Muscle of arm (tissue), 14 donors: Measurements from ENCODE around the gene PARD3. TPM values are rescaled to one million over a fixed set of nuclear protein-coding genes. Genes with fewer than 3 reads are reported as not detected.
A peak's percentile ranks its signal among the peaks of the same experiment; 100 is the strongest.
"Not testable (repeated sequence)": the region's sequence is repeated elsewhere in the genome, so short reads cannot be mapped to it uniquely, and the experiment has no call there.

Source experiments
- DNase-seq: peaks from one replicate; pipeline ENCODE4 v3.0.0-alpha.2; 2013
- long read RNA-seq, 11 donors: transcript quantifications; one replicate each; lab custom pipeline, GENCODE V29; 2026
- polyA plus RNA-seq, 12 donors: library from polyadenylated mRNA; unstranded; fragments of 120-200 nt; gene quantifications; one replicate each; pipeline ENCODE4 v1.2.1, GENCODE V29; 2013; ENCODE audit not compliant: insufficient read length in 12 of 12

Gene PARD3
- polyA plus RNA-seq, result 10 to 100 TPM in 11 of 12 donors, not detected in 1; 40.7 to 93.0 (median 44.5) TPM
- long read RNA-seq, donor 1, result 0 reads
- long read RNA-seq, donor 2, result 0 reads
- long read RNA-seq, donor 3, result 0 reads
- long read RNA-seq, donor 4, result 0 reads
- long read RNA-seq, donor 5, result 0 reads
- long read RNA-seq, donor 6, result 0 reads
- long read RNA-seq, donor 7, result 0 reads
- long read RNA-seq, donor 8, result 0 reads
- long read RNA-seq, donor 9, result 0 reads
- long read RNA-seq, donor 10, result 0 reads
- long read RNA-seq, donor 11, result 0 reads

DNA sequence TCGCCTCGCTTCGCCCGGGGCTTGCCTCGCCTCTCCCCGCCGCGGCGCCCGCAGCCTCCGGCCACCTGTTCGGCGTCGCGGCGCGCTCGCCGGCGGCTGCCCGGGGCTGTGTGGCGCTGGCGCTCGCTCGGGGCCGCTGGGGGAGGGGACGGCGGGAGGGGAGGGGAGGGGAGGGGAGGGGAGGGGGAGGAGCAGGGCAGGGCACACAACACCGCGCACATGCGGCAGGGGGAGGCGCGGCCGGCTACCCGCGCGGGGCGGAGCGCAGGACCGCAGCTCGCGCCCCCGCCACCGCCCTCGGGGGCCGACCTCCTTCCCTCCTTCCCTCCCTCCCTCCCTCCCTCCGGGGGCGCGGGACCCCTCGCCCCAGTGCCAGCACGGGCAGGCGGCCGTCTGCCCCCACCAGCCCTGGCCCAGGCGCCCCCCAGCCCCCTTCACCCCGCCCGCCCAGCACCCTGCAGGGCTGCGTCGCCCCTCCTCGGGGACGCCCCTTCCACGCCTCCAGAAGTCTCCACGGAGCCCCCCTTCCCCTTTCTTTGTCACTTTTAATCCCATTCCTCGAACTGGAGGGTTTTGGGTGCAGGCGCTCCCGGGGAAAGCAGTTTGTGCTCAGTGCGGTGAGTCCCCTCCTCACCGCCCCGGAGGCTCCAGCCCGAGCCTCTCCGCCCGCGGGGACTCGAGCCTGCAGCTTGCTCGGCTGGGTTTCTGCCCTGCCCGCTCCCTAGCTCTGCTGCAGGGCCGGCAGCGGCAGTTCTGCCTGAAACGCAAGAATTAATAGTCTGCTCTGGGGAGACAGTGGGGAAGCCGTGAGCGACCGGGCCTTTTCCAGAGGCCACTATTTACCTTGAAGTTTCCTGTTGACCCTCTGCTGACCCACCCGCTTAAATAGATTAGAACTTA, at the start of gene PARD3:
Gene PARD3, minus strand, starts transcription at position 112 of the 900 bp plus-strand sequence. CDS start 301 bp downstream, outside the sequence.
- peak; percentile 69 for DNase-seq

DNA sequence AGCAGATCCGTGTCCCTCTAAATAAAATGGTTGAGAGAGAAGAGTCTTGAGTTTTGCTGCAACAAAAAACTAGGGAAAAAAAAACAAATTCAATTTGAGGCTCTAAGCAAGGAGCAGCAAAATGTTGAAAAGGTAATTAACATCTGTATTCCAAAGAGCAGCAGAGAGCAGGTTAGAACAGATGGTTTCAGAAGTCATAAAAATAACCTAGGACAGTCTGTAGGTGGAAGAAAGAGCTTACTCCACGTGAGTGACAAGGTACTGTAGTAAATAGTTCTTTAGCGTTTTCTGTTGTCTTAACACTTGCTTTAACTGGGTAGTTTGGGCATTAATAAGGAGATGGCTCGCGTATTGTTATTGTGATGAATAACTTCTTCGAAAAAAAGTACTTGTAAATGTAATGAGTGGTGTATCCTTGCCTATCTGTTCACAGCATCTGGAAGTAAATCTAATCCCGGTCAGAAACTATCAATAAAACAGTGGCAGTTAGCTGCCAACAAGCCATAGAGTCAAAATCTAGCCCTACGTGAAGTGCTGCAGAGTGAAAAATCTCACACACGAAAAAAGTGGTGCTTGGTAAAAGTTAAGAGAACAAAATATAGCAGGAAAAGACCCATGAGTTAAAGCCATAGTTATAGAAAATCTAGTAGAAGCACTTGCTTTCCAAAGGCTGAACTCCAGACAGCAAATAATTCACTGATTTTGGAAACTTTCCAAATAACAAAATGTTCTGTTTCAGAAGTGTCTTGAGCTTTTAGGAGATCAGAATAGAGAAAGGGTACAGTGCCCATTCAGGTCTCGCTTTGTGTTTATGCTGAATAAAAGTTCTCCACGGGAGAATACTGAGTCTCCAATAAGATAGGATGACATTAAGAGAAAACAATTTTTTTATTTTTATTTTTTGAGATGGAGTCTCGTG, 49.3 kb upstream of the PARD3 start:
- no peak for DNase-seq

DNA sequence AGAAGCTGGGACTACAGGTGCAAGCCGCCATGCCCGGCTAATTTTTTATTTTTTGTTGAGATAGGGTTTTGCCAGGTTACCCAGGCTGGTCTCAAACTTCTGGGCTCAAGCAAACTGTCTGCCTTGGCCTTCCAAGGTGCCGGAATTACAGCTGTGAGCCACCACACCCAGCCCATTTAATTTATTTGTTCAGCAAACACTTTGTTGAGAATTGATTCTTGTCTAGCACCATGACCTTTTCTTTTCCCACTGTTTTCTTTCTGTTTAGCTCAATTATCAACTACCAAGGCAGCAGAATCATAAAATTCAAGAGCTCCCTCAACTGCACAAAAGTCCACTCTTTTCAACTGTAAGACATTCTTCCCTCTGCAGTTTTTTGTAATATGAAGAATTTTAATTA, 47.8 kb upstream of the PARD3 start:
- DNase-seq, result no peak

DNA sequence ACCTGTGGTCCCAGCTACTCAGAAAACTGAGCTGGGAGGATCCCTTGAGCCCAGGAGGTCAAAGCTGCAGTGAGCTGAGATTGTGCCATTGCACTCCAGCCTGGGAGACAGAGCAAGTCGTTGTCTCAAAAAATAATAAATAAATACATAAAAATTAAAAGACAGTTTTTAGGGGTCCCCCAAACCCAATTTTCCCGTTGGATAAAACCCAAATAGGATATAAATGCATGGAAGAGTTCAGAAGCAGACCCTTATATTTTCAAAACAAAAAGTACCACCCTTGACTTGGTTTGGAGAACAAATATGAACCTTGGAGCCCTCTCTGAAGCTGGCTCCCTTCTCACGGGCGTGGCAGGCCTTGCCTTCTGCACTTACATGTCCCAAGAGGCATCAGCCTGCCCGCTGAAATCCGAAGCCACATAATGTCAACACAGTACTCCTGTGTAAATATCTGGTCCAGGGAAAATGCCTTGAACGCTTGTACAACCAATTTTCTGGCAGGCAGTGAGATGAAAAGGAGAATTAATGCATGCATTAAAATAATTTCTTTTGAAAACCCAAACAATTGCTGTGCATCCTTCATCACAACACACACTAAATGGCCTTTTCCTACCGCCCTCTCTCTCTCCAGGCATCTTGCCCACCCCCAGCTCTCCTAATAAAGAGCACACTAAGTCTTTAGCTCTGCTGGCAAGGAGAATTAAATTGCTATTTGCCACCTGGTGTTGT, 46.4 kb upstream of the PARD3 start:
- no peak for DNase-seq

DNA sequence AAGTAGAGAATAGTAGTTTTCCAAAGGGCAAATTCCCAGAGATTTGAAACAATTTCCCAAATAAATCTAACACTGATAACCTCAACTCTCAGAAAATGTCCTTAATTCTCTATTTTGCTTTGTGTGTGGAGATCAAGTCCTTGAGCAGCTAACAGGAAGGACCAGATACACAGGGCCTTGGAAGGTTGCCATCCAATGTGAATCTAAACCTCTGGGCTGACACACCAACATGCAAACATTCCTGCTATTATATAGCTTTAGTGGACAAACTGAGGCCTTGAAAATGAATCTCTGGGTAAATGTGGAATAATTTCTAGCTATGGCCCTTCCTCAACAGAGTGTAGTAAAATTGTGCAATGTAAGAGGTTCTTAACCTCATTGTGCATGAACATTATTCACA, 44.1 kb upstream of the PARD3 start:
- no peak for DNase-seq

DNA sequence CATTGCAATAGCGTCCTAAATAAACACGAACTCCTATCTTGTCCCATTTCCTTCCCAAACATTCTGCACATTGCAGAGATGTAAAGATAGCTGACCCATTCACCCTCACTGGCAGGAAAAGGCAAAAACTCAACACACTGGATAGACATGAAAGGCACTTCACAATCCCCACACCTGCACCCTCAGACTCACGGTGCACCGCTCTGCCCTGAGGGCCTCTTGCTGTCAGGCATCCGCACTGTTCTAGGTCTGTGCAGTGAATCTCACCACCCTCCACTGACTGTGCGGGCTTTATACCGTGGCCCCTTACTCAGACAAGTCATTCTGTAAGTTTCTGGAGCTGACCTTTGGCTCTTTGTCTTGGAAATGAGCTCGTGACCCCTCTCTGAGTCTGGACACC, 42.9 kb upstream of the PARD3 start:
- DNase-seq, result no peak

DNA sequence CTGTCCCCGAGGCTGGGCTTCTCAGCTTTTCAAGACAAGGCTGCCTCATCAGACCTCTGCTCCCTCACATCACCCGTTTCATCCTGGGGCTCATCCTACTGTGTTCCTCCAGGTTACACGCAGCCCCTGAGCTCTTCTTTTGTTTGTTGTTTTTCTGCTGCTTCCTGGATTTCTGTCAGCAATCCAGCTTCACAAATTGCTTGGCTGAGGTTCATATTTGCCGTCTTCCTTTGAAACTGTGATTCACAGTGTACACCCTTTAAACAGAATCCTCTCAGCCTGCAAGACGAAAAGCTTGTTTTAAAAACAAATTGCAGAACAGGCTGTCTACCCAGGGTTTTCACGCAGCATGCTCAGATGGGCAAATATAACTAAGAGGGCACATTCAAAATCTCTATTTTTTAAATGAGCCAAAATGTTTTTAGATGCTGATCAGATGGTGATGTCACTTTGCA, 39.1 kb upstream of the PARD3 start:
- DNase-seq, result peak; percentile 72

DNA sequence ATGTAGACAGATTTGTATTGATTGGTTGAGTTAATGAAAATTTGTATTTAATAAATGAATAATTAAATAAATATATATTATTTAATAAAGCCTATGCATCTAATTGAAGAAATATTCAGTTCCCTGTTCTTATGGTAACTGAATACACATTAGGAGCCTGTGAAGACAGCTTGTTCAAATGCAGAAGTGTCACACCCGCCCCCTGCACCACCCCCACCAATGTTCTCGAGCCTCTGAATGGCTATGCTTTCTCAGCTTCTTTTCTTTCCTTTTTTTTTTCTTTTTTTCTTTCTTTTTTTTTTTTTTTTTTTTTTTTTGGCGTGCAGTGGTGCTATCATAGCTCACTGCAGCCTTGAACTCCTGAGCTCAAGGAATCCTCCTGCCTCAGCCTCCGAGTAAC, 38.3 kb upstream of the PARD3 start:
- DNase-seq, result no peak

DNA sequence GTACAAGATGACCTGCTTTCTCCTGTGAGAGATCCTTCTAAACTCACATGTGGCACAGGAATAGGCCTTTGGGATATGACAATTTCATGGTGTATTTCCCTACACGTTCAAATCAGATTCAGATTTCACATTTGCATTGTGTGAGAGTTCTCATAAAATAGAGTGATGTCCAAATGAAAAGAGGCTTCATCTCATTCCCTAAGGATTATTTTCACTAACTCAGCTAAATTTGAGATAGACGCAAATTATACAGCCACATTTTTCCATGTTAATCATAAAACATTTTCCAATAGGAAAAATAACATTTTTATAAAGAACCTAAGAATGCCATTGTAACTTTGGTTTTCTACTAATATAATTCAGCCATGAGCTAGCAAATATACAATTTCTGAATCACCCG, 35.5 kb upstream of the PARD3 start:
- DNase-seq, result no peak

DNA sequence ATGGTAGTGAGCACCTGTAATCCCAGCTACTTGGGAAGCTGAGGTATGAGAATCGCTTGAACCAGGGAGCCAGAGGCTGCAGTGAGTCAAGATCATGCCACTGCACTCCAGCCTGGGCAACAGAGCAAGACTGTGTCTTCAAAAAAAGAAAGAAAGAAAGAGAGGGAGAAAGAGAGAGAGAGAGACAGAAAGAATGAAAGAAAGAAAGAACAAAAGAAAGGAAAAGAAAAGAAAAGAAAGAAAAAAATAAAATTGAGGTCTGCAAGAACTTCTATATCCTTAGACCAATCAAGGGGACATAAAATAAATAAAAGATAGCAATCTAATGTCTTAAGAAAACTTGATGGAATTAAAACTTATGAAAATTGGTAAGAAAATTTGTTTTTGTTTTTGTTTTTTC, 34.9 kb upstream of the PARD3 start:
- DNase-seq, result no peak

DNA sequence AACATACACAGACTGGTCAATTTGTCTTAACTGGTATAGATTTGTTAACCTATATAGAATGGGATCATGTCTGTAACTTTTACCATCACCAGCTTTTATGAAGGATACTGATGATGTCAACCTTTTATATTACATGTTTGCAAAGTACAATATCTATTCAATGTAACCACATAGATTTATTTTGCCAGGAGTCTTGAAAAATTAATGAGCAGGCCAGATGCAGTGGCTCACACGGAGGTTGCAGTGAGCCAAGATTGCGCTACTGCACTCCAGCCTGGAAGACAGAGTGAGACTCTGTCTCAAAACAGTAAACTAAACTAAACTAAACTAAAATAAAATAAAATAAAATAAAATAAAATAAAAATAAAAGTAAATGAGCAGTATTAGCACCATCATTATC, 30.0 kb upstream of the PARD3 start:
- peak; percentile 37 for DNase-seq

DNA sequence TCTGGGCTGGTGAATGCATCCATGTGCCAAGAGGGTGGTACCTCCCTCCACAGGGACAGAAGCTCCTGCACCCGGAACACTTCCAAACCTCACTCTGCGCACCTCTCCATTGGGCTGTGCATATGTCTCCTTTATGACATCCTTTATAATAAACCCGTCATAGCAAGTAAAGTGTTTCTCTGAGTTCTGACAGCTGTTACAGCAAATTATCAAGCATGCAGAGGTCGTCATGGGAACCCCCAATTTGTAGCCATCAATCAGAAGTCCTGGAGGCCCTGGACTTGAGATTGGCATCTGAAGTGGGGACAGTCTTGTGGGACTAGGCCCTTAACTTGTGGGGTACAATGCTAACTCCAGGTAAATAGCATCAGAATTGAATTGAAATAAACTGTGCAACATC, 29.4 kb upstream of the PARD3 start:
- no peak for DNase-seq

DNA sequence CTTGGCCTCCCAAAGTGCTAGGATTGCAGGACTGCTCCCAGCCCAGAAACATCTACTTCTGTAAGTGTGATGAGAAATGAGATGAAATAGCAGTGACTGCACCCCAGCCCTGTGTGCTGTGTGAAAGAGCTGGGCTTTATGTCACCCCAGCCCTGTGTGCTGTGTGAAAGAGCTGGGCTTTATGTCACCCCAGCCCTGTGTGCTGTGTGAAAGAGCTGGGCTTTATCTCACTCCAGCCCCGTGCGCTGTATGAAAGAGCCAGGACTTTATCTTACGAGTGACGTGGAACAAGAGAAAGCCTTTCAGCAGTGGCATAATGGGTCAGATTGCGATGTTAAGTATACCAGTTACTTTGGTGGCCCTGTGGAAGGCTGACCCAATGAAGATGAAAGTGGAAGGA, 28.4 kb upstream of the PARD3 start:
- not testable (repeated sequence) for DNase-seq

DNA sequence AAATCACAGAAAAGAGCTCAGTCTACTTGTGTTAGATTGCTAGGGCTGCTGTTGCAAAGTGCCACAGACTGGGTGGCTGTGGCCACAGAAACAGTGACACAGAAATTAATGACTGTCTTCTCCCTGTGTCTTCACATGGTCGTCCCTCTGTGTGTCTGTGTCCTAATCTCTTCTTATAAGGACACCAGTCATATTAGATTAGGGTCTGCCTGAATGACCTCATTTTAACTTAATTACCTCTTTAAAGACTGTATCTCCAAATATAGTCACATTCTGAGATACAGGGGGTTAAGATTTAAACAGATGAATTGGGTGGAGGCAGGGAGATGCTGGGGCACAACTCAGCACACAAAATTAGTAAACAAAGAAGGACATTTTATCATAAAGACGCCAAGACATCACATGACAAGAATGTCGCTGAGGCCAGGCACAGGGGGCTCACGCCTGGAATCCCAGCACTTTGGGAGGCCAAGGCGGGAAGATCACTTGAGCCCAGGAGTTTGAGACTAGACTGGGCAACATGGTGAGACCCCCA, 23.3 kb upstream of the PARD3 start:
- DNase-seq, result no peak

DNA sequence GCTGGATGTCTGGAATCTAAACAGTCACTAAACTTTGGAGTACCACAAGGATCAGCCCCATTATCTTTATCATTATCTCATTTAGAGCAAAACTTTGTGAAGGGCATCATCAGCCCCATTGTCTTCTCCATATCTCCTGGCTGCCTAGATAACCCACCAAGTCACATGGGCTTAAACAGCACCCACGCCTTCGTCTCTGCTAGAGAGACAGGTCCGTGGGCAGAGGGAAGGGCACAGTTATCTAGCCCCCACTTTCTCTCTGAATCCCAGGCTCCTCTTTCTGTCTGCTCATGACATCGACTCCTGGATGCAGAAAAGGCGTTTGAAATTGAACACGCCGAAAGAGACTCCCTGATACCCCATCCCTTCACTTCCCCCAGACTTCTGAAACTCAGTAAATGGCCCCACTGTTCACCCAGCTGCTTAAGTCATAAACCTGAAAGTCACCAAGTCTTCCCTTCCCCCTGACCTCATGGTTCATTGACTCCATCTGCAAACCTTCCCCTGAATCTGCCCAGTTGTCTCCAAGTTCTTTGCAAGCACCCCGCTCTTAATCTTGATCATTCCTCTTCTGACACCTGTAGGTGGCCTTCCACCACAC, 20.9 kb upstream of the PARD3 start:
- DNase-seq, result no peak

DNA sequence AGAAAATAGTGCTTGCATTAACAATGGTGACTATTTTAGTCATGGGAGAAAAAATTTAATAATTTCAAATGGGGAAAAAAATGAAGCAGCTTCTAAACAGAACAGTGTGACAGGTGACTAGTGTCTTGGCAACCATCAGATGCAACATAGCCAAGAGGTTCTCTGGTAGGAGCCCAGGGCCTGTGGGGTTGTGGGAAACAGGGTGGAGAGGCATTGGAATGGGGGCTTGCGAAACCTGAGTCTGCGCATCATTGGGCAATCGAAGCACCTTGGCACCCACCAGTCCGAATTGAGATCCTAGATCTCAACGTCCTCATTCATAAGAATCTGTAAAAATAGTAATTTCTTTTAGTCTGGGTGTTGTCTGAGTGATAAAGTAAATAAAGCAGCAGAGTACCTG, 19.2 kb upstream of the PARD3 start:
- DNase-seq, result no peak

DNA sequence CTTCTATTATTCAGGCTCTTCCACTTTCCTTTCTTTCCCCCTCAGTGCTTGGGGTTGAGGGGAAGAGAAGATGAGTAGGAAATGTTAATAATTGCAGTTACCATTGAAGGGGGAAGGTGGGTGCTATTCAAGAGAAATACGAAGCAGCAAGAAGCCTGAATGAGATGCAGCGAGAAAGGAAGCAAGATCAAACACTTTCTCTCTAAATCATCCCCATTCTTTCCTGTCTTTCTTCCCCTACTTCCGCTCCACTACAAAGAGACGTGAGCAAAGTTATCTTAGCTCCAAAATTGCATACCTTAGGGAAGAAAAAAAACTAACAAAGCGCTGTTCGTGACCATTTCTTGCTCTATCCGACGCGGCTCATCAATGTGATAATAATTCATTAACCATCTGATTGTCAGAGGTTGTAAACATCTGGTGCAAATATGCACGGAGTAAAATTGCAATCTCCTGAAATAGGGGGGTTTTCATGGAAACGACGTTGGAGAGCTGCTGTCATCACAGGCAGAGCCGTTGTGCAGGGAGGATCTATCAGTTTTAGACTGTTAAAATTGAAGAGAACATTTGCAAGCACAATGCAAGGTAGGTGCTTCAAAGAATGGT, 15.2 kb upstream of the PARD3 start:
- no peak for DNase-seq

DNA sequence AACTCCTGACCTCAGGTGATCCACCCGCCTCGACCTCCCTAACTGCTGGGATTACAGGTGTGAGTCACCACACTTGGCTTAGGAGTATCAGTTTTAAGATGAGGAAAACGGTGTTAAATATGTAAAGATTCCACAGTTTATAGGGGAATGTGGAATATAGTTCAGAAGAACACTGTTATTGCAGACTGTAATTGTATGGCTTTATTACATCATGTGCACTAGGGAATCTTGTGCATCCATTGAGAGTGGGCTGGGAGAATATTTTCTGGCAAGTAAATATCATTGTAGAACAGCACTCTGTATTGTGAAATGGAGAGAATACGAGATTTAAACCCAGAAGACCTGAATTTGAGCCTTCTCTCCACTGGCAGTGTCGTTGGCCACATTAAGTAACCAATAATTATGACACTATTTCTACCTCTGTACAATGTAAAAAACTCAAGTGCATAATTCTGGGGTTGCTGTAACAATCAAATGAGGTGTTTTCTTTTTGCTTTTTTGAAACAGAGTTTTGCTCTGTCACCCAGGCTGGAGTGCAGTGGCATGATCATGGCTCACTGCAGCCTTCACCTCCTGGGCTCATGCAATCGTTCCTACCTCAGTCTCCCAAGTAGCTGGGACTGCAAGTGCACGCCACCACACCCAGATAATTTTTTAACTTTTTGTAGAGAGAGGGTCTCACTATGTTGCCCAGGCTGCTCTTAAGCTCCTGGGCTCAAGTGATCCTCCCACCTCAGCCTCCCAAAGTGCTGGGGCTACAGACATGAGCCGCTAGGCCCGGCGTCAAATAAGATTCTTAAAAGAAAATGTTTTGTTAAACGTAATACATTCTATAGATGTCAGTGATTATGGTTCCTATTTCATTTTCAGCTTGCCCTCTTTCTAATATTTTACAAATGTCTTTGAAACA, 12.0 kb upstream of the PARD3 start:
- DNase-seq, result peak; percentile 36

DNA sequence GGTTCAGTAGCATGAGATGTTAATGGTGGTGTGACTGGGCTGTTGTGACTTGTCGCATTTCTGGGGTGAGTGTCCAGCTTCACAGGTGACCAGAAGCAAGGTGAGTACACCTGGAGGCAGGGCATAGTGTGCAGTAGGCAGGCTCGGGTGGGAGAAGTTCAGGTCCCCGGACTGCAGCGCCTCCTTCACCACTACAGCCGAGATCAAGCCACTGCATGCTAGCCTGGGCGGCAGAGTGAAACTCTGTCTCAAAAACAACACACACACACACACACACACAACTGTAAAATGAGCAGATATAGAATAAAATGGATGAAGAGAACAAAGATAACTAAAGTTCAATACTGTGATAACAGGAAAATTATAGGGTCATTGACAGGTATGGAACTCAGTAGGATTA, 11.1 kb upstream of the PARD3 start:
- no peak for DNase-seq
